Germinal center (tissue), 1 donor: ENCODE data around the gene IWS1.
"Not testable (repeated sequence)": the region's sequence is repeated elsewhere in the genome, so short reads cannot be mapped to it uniquely, and the experiment has no call there.

Experiments used
- DNase-seq: peaks from one replicate; pipeline ENCODE4 v3.0.0; 2012; ENCODE audit warnings: mixed read lengths, low spot score

The IWS1 gene

DNA sequence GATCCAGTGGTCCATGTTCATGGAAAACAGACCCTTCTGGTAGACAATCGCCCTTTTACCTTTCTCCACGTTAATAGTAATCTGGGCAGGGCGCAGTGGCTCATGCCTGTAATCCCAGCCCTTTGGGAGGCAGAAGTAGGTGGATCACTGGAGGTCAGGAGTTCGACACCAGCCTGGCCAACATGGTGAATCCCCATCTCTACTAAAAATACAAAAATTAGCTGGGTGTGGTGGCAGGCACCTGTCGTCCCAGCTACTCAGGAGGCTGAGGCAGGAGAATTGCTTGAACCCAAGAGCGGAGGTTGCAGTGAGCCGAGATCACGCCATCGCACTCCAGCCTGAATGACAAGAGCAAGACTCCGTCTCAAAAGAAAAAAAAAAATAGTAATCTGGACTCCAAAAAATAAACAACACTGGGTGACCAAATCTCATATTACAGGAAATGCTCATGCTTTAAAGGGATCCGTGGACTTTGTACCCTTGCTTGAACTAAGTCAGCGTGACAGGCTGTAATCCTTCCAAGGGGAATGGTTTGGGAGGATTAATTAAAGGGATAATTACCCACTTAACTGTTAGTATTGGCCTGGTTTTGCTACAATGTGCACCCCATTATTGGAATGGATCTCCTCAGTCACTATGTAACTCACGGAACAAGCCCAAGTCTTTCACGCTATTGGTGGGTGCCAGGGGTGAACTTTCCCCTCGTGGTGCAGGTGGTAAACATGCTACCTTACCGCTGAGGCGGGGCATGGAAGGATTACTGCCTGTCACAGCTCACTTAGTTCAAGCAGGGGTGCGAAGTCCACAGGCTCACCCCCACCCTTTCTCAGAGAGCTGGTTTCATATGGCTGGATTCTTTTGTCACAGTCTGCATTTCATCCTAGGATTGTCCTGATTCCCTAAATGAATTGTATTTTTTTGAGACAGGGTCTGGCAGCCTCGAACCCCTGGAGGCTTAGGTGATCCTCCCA is 71.4 kb downstream of the IWS1 start:
- DNase-seq: no peak

DNA sequence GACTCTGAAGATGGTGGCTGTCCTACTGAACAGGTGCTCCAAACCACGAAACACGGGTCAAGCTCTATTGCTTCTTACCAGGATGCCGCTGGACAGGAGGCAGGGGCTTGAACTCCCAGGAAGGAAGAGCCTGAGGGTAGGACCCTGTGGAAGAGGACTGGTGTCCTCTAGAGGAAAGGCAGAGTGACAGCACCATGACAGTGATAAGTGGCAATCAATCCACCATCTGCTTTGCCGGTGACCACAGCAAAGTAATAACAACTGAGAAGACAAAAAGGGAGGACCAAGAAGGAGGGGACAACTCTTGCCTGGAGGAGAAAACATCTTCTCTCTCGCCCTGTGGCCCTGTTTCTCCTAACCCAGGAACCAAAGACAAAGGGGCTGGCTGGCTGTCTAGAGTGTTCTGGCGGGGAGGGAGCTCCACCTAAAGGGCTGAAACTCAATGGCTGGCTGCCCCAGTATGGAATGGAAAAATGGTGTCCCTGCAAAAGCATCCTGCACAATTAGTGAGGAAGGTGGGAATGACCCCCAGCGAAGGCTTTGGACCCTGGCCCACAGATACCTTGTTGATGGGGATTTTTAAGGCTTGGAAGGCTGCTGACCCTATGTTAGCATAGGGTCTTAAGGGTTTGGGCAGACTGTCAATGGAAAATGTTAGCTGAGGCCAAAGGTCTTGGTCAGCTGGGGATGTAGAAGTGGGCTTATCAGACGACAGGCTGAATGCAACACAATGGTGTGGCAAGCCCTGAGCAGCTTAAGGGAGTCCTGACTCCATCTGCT is 72.7 kb downstream of the IWS1 start:
- DNase-seq: no peak

DNA sequence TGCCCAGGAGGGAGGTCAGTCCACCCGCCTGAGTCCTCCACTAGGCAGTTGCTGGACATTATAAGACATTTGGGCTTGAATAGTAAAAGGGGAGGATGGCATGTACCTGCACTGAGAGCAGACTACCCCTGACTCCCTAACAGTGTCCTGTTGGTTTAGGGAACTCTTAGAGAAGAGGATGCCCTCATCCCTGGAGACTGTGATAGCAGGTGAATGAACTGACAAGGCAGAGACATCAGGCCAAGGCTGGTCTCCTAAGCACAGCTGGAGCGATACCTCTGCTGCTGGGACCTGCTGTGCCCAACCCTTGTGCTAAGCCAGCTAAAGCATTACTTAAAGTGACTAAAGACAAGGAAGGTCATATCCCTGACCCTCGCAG is 73.3 kb downstream of the IWS1 start:
- no peak for DNase-seq

DNA sequence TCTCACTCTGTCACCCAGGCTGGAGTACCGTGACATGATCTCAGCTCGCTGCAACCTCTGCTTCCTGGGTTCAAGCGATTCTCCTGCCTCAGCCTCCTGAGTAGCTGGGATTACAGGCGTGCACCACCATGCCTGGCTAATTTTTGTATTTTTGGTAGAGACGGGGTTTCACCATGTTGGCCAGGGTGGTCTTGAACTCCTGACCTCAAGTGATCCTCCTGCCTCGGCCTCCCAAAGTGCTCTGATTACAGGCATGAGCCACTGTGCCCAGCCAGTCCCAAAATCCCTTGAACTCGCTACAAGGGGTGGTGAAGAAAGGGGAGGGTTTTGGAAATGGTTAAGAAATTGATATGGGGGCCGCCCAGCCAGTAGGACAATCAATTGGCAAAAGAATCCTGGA is 73.9 kb downstream of the IWS1 start:
- DNase-seq: not testable (repeated sequence)

DNA sequence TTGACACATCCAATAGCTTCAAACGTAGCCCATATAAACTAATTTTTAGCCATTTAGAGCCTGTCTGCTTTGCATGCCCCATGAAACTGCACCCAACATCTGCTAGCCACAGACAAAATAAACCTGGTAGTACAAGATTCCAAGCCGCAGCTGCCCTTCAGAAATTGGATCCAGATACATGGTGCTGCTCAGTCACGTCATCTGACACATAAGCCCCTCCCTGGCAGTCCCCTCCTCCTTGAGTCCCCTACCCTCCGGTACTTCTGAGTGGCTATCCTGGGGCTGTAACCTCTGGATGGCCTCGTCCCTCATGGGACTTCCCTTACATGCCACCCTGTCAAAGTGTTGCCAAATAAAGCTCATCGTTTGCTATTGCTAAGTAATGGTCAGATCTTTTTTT is 74.3 kb downstream of the IWS1 start:
- no peak for DNase-seq

DNA sequence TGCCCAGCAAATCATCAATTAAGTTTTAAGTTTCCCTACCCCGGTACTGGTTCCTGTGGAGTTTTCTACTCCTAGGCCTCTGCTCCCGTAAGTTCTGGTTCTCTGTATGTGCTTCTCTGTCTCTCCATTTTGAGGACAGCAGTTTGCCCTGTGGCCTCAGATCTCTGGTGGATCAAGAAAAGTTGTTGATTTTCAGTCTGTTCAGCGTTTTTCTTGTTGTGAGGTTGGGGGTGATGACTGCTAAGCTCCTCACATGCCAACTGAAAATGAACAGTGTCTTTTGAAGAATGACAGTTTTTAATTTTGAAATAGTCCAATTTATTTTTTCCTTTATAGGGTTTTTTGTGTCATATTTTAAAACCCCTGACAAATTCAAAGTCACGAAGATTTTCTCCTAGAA is 76.4 kb downstream of the IWS1 start:
- no peak for DNase-seq

DNA sequence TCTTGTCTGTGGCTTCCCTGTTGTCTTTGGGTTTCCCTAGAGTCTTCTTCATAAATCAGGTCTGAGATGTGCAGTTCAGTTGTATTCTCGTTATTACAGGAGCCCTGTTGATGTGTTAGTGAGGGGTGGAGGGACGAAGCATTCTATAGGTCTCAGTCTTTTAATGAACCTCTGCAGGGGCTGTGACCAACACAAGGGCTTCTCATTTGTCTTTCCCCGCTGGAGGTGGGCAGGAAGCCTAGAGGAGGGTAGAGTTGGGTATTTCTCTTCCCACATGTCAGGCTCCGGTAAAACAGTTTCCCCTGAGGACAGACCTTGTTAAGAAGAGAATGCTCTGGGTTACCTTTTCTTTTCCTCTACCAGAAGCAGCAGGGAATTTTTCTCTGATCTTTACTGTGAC is 76.9 kb downstream of the IWS1 start:
- DNase-seq: no peak

DNA sequence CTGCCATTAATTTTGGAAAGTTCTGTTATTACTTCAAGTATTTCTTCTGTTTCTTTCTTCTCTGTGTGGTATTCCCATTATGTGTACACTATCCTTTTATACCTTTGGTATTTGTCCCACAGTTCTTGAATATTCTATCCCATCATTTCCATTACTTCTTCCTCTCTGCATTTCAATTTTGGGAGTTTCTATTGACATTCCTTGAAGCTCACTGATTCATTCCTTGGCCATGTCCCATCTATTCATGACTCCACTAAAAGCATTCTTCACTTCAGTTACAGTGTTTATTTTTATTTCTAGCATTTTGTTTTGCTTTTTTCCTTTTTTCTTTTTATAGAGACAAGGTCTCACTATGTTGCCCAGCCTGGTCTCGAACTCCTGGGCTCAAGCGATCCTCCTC is 77.8 kb downstream of the IWS1 start:
- no peak for DNase-seq

DNA sequence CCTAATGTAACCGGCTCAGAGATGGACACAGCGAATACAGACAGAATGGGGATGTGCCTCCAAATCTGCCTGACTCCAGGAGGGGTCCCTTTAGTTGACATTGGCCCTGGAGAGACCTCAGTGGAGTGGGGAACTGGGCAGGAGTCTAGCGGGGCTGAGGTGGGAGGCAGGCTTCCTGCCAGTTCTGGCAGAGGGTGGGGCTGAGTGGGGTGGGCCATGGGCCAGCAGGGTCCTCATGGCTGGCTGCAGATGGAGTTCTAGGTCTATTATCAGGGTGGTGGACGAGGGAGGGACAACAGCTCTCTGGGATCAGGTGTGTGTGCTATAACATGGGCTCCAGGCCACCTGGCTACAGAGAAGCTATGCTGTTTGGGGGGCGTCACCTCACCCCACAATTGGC is 86.9 kb downstream of the IWS1 start:
- no peak for DNase-seq

DNA sequence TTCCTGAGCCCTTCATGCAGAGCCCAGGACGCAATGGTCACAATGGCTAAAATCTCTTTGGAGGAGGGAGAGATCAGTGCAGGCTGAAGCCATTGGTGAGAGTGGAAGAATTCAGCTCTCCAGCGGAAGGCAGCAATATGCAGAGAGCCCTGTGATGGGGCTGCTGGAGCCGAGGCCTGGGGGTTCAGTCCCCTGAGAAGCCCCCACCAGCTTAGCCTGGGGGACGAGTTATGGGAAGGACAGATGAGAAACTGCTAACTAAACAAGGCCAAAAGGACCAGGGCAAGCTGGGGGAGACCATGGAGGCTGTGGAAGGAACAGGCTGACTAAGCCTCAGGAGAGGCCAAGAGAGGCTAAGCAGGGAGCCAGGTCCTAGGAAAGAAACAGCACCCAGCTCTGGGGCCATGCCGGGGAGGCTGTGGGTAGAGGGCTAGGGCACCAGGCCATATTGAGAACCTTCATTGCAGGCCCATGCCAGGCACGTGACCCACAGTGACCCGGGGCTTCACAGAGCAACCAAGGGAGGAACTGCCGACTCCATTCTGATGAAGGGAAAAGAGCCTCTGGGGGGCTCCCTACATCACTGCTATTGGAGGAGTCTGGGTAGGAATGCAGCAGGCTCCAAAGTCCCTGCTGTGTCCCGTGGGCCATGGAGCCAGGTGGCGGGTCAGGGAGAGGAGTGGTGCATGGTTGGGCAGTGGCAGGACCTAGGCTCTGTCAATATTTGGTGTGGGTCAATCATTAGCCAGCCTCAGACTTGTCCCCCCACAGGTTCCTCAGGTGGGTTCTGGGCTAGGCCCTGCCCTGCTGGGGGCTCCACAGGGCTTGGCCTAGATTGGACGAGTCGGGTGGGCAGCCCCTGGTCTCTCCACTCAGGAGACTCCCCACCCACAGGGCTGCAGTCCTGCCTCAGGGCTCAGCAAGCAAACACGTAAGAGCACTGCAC is 88.2 kb downstream of the IWS1 start:
- no peak for DNase-seq

DNA sequence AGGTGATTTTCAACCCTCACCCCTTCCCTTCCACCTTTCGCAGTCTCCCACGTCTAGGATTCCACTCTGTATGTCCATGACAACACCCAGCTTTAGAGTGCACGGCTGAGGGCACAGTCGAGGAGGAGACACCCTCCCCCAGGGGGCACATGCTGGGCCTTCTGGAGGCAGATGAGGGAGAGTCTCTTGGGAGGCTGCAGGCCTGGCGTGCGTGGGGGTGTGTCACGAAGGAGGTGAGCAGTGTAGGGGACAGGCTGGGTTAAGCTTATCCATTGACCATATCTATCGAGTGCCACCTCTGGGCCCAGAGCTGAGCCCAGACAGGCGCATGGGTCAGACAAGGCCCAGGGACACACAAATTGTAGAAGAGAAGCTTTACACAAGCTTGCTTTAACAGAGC is 89.2 kb downstream of the IWS1 start:
- DNase-seq: no peak

DNA sequence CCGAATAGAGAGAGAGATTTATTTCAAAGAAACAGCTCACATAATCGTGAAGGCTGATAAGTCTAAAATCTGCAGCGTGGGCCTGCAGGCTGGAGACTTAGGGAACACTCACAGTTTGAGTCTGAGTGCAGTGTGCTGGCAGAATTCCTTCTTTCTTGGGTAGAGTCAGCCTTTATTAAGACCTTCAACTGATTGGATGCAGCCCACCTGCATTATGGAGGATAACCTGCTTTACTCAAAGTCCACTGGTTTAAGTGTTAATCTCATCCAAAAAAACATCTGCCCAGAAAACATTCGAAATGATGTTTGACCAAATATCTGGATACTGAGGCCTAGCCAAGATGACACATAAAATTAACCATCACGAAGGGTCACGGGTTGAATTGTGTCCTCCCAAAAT is 91.8 kb downstream of the IWS1 start:
- no peak for DNase-seq

DNA sequence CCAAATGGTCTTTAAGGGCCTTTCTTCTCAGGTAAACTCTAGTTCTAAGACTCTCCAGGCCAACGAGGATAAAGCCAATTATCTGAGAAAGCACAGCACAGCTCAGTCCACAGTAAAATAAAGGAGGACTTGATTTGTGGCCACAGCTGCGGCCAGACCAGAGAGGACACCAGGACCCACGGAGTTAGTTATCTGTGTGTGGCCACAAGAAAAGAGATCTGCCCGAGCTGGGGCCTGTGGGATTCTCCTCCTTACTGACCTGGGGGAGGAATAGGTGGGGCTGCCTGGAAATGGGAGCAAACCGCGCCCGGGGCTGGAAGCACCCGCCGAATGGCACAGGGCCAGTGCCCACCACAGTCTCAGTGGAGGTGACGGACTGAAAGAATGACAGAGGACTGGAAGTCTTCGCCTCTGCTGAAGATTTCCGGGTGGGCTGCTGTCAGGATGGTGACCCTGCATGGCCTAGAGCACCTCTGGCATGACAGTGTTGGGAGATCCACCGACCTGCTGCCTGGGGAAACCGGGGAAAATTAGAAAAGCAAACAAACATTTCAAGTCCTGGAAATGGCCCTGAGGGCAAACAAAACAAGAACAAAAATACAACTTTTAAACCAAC is 94.8 kb downstream of the IWS1 start:
- no peak for DNase-seq
